RCC 7860 (cell line): Measurements from ENCODE around the gene RAB6A.

ENCODE experiments used
- DNase-seq: peaks from one replicate; pipeline ENCODE4 v3.0.0-alpha.2; 2015; ENCODE audit warnings: low spot score
- FAIRE-seq: peaks from 2 replicates; lab custom pipeline; 2012; peaks lifted over from hg19 to GRCh38; lab: Jason Lieb, UNC

Gene RAB6A

GRCh38 chr11:73659961-73660360 lies 100.9 kb downstream of the RAB6A start:
- FAIRE-seq (no peak), DNase-seq (no peak)

DNA sequence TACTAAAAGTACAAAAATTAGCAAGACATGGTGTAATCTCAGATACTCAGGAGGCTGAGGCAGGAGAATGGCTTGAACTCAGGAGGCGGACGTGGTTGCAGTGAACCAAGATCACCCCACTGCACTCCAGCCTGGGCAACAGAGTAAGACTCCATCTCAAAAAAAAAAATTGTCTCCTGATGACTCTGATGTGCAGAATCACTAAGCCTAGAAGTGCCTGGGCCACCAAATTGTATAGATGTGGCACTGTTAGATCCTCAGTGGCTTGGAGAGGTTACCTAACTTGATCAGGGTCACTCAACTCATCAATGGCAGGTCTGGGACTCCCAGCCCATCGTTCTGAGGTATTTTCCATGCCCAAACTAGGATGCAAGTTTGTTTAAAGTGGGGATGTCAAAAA lies 103.9 kb downstream of the RAB6A start:
- no peak for FAIRE-seq
- no peak for DNase-seq

DNA sequence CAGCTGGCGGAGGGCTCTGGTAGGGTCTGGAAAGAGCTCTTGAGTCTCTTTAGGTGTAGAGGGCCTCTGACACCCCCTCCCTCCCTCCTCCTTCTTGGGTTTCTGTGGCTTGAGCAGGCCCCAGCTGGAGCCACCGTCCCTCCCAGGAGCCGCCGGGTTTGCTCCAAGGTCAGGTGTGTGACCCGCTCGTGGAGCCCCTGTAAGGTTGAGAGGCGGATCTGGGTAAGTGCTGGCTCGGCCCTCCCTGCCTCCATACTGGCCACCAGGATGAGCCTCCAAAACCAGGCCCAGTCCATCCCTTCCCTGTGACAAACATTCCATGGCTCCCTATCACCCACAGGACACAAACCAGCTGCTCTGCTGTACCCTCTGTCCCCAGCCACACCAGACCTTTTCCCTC lies 105.2 kb downstream of the RAB6A start:
- FAIRE-seq (no peak), DNase-seq (no peak)

GRCh38 chr11:73654482-73655021 lies 106.3 kb downstream of the RAB6A start:
- DNase-seq, result no peak
- no peak for FAIRE-seq

DNA sequence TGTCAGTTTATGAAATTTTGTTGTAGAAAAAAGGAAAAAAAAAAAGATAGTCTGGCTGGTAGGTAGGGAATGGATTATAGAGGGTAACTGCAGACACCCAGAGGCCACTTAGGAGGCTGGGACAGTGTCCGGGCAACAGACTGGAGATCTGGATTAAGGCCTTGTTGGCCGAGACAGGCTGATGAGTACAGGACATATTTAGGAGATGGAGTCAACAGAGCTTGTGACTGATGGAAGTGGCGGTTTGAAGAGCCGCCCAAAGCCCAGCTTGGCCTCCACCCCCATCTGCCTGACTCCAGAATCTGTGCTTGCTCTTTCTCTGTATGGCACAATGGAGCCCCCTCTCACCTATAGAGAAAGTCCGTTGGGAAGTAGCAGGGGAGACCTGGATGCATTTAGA lies 106.9 kb downstream of the RAB6A start:
- FAIRE-seq (no peak), DNase-seq (no peak)

DNA sequence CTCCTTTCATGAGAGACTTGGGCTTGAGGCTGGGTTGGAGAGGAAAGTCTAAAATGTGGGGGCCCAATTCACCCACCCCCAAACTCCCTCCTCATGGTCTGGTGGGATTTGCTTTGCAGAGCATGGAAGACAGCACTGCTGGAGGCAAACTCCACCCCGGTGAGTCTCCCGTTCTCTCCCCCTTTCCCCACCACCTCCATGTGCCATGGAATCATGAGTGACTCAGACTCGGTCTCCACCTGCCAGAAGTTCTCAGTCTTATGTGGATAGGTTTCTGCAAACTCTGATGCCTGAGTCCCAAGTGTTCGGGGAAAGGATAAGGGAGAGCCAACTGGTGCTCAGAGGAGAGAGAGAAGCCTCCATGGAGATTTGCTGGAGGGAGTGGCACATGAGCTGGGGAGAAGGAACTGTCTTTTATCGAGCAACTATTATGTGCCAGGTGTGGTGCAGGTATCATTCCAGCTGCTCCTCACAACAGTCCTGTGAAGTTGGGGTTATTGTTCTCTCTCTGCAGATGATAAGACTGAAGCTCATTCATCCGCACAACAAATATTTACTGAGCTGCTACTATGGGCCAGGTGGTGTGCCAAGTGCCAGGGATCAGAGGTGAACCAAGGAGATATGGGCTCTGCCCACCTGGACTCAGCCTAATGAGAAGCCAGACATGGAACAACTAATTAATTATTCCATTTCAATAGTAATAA lies 107.9 kb downstream of the RAB6A start:
- FAIRE-seq (no peak), DNase-seq (no peak)

- no peak for DNase-seq
- no peak for FAIRE-seq
Measured at GRCh38 chr11:73652046-73652730, 108.7 kb downstream of the RAB6A start.

GRCh38 chr11:73651661-73652045 lies 109.2 kb downstream of the RAB6A start:
- FAIRE-seq, result no peak
- DNase-seq, result no peak

- FAIRE-seq, result no peak
- DNase-seq, result no peak
Measured at GRCh38 chr11:73651252-73651651, 109.6 kb downstream of the RAB6A start.

DNA sequence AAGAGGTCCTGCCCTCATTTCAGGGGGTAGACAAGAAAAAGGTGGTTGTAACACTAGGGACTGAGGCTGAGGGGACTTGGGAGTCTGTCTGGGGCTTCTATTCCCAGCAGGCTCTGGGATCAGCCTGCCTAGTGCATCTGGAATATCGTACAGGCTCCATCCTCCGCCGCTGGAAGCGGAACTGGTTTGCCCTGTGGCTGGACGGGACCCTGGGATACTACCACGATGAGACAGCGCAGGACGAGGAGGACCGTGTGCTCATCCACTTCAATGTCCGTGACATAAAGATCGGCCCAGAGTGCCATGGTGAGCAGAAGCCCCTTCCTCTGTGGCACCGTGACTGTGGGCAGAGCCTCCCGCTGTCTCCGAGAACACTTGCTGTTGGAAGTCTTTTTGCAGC lies 110.5 kb downstream of the RAB6A start:
- no peak for FAIRE-seq

DNA sequence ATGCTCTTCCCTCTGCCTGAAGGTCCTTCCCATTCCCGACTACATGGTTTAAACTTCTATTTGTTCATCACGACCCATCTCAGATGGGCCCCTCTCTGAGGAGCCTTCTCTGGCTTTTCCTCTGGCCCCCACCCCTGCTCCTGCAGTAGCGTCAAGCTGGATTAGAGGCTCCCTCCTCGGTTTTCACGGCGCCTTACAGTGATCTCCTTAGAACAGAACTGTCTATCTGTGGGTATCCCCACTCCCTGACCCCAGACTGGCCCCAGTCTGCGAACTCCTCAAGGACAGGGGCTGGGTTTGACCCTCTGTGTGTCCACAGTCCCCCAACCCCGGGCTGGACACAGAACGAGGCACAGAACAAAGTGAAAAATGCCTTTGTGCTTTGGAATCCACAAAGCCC lies 111.7 kb downstream of the RAB6A start:
- no peak for DNase-seq
- no peak for FAIRE-seq

More for the DNA sequence above, 110.5 kb downstream of the RAB6A start:
- no peak for DNase-seq

DNA sequence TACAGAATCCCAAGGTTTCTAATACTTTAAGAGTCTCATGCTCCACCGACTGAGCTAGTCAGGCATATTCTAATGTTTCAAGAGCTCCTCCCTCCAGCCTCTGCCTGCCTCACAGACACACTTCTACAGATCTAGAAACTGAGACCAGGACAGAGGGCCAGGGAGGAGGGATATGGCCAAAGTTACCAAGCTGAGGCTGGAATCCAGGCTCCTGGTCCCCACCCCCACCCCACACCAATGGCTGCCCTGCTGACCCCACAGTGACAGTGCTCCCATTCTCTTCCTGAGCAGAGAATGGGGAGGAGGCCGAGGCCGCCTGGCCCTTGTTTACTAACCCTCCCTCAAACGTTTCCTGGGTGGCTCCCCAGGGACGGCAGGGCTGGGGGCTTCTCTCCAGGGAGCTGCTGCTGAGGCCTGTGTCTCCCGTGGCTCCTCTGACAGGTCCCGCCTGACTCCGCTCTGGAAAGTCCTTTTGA lies 112.3 kb downstream of the RAB6A start:
- DNase-seq (no peak), FAIRE-seq (no peak)

DNA sequence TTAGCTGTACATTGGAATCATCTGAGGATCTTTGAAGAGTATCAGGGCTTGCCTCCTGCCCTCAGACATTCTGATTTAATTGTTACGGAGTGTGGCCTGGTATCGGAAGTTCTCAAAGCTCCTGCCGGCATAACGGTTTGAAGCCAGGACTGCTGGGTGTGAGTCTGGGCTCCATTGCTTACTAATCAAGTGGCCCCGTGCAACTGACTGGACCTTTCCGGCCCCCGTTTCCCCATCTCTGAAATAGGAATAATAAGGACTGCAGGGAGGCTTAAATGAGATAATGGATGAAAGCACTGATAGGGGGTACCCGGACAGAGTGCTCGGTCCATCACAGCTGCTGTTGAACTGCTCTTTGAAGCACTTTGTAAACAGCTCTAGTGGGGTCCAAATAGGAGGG lies 112.8 kb downstream of the RAB6A start:
- FAIRE-seq (no peak), DNase-seq (no peak)

DNA sequence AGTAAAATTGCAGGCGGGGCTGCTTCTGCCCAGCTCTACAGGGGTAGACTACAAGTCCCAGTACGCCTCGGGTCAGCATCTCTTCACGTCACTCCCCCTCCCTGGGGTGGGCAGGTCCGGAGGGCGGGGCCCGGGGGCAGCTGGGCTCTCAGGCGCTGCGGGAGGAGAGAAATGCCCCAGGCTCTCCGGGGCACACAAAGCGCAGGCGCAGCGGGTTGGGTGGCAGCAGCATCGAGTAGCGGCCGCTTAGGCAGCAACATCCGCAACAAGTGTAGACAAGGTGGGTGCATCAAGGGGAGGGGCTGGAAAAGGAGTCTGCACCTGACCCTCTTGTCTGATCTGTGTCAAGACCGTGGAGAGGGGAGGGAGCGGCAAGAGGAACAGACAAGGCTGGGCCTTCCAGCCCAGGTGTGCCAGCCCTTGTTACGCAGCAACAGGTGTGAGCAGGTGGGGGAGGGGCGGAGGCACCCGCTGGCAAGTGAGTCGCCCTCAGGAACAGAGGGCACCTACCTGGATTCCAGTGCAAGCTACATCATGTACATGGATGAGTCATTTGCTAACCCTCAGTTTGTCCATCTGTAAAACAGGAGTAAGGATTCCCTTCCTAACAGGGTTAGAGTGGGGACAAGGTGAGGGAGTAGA lies 113.3 kb downstream of the RAB6A start:
- DNase-seq (peak; percentile 21), FAIRE-seq (no peak)

DNA sequence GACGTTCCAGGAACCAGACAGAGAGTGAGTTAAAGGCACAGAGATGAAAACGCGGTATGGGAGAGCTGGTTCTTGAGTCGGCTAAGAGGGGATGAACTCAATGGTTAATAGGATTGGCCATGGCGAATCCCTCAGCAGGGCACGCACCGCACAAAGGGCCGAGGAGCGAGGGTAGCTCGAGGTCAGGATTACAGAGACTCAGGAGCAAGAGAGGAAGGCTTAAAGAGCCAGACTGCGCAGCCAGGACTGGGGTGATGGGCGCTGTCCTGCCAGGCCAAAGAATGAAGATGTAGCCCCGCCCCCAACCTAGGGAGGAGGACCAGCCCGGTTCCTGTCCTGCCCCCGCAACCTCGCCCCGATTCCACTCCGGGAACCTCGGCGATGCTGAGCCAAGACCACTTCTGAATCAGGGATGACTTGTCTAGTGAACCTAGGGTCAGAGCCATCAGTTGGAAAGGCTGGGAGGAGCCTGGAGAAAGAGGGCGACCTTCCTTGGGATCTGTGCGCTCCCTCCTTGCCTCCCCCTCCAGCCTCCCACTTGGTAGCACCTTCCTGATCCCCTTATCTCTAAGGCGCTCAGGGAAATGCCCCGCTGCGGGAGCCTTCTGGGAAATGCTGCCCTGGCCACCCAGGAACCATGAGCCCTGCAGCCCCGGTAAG lies 114.8 kb downstream of the RAB6A start, which contains the start of gene PLEKHB1:
PLEKHB1 (plus strand) TSS at position 610 of the 660 bp plus-strand sequence; CDS start at position 638, 28 bp downstream.
- FAIRE-seq (no peak), DNase-seq (no peak)

- DNase-seq, result no peak
- FAIRE-seq, result no peak
Measured at GRCh38 chr11:73645121-73645969, 115.5 kb downstream of the RAB6A start.

DNA sequence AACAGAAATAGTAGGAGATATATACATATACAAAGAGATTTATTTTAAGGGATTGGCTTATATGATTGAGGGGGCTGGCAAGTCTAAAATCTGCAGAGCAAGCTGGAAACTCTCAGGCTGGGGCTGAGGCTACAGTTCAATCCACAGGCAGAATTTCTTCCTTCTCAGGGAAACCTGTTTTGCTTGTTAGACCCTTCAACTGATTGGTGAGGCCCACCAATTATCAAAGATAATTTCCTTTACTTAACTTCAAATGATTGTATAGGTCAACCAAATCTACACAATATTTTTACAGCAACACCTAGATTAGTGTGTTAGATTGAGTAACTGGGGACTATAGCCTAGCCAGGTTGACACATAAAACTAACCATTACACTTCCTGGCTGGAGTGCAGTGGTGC lies 119.2 kb downstream of the RAB6A start:
- FAIRE-seq, result no peak
- no peak for DNase-seq

- FAIRE-seq, result no peak
Measured at GRCh38 chr11:73640592-73640991, 120.3 kb downstream of the RAB6A start.

DNA sequence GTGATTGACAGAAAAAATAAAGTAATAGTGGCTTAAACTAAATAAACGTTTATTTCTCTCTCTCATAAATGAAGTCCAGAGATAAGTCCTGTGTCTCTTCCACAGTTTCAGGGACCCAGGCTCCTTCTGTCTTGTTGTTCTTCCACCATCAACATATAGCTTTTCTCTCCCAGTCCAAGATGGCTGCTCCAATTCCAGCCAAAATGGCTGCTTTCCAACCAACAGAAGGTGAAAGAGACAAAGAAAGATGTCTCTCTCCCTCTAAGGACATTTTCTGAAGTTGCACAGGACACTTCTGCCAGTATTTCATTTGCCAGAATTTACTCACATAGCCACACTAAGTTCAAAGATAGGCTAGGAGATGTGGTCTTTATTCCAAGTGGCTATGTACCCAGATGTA lies 123.9 kb downstream of the RAB6A start:
- FAIRE-seq, result no peak
- no peak for DNase-seq

More at GRCh38 chr11:73640592-73640991, 120.3 kb downstream of the RAB6A start:
- no peak for DNase-seq

DNA sequence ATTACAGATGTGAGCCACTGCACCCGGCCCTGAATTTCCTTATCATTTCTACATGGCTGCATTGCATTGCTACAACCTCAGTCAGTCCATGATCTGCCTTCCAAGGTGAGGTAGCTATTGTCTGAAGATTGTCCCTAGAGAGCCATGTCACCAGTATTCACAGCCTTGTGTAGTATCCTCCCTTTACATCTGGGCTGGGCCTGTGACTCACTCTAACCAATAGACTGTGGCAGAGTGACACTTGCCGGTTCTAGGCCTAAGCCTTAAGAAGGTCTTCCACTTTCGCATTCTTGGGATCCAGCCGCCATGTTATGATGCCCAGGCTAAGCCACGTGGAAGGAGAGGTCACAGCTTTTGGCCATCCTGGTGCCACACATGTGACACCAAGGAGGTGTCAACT lies 124.6 kb downstream of the RAB6A start:
- DNase-seq (no peak), FAIRE-seq (no peak)
